HG02623 (cell line): ENCODE results near the gene RGS4.
A peak's percentile ranks its signal among the peaks of the same experiment; 100 is the strongest.
"Not testable (repeated sequence)": the region's sequence is repeated elsewhere in the genome, so short reads cannot be mapped to it uniquely, and the experiment has no call there.

Experiments
- ATAC-seq: cut with Tn5 transposase; IDR thresholded peaks from one replicate; pipeline ENCODE4 v1.9.1; 2021; ENCODE audit warnings: moderate library complexity; ENCODE audit not compliant: unreplicated experiment

RGS4 gene

DNA sequence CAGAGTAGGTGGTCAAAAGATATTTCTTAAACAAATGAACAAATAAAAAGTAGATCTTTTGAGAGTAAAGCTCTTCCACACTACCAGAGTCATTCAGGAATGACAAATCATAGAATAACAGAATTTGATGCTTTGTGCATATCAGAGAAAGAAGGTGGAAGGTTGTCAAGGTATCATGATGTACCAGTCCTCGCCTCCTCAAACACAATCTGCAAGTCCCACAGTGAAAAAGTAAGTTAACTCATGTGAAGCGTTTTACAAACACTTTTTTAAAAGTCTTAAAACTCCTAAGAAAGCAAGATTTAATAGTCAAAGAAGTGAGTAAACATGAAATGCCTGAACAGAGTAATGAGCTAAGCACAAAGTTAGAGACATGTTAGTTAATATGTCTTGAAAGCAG is 2.5 kb upstream of the RGS4 start:
- ATAC-seq, result no peak

DNA sequence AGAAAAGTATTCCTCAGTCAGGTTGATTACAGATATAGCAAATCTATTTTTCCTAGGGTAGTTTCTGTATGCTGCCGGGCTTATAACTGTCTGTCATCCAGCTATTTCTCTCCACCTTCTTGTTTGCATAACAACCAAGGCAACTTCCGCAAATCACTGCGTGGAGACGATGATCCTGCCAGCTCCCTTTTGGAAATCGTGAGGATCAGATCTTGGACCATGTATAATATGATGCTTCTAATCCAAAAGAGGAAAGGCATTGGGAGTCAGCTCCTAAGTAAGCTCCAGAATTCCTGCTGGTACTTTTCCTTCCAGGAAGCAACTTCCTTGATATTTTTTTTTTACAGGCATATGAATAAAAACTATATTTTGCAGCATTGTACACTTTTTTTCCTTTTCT is 445 bp upstream of the RGS4 start:
- no peak for ATAC-seq

DNA sequence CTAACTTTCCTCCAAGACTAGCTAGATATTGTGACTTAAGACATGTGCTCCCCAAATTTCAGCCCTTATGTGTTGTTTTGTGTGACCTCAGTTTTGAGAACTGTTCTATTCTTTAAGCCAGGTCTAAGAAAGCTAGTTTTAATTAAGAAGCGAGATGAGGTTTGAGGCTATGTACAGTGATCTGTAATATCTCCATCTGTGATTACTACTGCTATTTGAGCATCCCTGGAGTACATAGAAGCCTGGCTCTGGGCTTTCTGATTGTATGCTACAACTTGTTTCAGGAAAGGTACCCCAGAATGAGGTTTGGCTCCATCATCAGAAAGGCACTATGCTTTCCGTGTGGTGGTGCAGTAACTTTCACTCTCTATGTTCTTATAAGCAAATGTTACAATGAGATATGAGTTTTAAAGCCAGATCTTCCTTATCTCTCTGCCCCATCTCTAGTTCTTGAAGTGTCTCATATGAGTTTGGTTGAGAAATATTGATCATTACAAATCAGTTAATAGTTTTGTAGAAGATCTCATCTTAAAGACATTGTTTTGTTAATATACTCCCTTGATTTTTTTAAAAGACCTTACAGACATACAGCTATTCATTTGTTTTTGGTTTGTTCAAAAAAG is 605 bp downstream of the RGS4 start:
- ATAC-seq, result no peak

DNA sequence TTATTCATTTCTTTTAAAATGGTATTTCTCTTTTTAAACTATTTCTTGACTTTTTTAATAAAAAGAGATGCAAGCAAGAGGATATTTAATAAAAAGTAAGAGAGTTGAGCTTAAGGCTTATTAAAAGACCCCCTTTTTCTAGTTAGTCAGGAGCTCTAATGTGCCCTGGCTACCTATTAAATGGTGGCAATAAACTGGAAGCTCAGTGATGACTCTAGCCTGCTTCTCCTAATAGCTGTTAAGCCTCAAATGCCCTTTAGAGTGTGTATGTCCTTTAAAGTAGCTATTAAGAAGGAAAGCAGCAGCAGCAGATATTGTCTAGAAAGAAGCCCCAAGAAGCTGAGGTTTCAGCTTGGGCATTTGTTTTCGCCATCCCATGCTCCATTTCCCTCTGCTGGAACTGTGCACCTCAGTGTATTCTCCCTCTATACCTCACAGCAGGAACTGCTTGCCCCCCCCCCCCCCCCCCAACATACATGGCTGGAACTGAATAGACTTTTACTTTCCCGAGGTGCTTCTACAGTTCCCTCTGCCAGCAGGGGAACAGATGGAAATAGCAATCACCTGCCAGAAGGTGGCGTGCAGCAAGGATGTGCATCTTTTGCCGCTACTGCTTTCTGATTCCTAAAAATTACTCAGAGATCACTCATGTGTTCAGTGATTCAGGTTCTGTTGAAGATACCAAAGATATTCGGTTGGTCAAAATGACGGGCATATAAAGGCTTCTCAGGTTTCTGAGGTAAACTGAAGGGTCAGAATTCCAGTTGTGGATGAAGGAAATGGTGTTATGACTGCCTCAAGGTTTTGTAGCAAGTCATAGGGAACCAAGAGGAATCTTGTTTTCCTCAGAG is 2.5 kb downstream of the RGS4 start:
- ATAC-seq, result peak; percentile 73

DNA sequence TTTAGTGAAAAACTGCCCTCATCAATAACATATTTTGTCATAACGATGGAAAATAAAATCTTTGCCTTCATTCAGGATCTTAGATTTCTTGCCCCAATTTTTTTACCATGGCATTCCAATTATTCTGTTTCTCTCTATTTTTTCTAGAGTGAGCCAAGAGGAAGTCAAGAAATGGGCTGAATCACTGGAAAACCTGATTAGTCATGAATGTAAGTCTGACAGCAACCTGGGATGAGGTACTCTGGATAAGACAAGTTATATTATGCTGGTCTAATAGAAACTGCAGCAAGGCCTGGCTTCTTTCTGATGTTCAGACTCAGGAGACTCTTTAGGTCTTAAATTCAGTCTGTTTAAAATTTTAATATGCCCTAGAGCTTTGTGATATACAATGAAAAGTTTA is 3.5 kb downstream of the RGS4 start:
- ATAC-seq, result no peak

DNA sequence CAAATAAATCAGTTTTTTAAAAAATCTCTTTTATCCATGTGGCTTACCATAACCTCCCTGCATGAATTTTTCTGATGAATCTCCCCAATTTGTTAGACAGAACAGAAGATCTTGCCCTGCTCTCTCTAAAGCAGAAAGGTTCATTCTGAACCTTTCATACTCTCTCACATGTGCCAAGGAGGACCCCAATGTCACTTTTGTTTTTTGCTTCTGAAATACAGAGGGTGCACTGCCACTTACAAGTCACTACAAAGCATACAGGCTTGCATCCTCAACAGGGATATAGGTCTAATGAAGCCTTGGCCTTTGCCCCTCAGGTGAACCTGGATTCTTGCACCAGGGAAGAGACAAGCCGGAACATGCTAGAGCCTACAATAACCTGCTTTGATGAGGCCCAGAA is 4.8 kb downstream of the RGS4 start:
- no peak for ATAC-seq

DNA sequence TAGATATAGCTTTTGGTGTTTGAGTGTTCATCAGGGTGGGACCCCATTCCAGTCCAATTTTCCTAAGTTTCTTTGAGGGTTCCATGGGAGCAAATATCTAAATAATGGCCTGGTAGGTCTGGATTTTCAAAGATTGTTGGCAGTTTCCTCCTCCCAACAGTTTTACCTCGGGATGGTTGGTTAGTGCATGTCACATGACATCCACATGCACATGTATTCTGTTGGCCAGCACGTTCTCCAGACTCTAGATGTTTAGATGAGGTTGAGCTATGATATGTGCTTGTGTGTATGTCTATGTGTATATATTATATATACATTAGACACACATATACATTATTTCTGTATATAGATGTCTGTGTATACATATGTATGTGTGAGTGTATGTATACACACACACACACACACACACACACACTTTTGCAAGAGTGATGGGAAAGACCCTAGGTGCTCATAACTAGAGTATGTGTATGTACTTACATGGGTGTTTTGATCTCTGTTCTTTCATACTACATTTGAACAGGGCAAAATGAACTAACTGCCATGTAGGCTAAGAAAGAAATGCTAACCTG is 5.6 kb downstream of the RGS4 start:
- ATAC-seq, result no peak

DNA sequence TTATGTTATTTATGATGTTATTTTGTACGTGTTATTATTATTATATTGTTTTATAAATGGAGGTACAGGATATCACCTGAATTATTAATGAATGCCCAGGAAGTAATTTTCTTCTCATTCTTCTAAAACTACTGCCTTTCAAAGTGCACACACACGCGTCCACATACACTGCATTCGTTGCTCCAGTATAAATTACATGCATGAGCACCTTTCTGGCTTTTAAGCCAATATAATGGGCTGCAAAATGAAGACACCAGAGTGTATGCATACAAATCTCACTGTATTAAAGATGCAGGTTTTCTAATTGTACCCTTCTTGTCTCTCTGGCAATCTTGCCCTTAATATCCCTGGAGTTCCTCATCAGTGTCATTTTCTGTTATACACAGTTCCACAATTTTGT is 6.9 kb downstream of the RGS4 start:
- no peak for ATAC-seq

DNA sequence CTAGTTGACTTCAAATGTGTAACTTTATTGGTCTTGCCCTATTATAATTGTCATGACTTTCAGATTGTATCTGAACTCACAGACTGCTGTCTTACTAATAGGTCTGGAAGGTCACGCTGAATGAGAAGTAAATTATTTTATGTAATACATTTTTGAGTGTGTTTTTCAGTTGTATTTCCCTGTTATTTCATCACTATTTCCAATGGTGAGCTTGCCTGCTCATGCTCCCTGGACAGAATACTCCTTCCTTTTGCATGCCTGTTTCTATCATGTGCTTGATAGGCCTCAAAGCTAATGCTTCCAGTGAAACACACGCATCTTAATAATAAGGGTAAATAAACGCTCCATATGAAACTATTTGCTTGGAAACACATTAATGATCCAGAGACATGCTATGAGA is 7.3 kb downstream of the RGS4 start:
- ATAC-seq, result no peak

DNA sequence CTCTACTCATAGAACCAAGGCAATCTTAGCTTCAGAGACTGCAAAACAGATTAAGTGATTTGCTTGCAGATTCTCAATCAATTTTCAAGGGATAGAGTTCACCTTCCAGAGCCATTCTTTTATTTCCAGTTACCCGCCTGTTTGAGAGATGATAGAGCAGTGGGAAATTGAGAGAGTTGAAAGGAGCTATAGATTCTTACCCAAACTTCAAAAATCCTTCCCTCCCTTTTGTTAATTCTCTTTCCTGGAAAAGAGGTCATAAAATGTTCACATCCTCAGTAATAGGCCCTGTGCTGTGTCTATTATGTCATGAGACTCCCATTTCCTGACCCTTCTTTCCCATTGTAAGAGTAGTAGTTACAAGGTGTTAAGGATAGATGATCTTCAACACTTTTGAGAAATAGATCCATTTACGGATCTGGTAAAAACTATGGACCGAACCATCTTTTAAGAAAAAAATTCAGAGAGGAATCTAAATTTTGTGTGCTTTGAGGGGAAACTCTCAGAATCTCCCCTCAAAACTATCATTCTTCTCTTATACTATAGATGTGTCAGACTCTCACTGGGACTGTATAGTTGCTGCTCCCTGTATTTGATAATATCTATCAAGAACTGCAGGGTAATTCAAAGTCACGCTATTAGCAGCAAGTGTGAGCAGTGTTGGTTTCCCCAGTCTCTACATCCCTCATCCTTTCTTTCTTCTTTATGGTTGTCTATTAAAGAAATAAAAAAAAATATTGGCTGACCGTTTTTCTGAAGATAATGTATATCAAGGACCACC is 8.0 kb downstream of the RGS4 start:
- no peak for ATAC-seq

DNA sequence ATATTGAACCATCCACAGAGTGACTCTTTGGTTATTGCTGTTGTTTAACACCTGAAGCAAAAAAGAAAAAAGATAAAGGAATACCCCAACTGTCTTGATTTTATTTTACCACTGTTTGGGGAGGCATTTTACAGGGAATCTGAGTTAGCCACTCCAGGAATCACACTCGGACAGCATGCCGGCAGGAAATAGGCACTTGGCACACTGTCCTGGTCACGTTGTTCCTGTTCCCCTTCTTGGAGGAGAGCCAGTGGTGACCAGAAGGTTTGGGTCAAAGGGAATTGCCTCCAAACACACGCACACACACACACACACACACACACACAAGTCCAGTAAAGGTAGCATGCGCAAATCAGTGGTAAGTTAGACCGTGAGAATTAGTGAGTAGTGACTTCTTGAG is 13.8 kb downstream of the RGS4 start:
- no peak for ATAC-seq

DNA sequence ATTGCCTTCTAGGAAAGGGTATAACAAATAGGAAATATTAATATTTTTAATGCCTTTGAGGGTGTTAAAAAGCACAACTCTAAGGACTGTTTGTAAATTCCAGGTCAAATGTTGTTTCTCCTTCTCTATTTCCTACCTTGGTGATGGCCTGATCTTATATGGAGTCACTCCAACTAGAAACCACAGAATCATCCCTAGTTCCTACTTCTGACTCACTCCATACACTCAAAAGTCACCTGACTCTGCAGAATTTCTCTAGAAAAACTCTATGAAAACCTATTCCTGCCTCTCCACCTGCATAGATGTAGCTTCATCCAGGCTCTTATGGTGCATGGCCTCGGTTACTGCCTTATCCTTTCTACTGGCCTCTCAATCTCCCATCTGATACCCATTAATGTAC is 14.5 kb downstream of the RGS4 start:
- ATAC-seq, result no peak

DNA sequence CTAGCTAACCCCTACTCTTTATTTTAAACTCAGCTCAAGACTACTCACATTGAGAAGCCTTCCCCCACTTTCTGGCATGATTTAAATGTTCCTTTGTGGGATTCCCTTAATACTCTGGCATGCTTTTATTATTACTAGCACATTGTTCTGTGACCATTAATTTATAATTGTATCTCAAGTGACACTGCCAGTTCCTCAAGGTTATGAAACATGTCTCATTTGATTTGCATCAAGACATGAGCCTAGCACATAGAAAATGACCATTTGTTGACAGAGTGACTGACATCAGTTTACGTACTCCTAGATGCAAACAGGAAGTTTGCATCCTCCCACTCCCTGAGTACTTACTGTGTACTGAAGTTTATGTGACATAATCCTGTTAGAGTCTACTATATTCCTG is 15.2 kb downstream of the RGS4 start:
- ATAC-seq, result no peak

DNA sequence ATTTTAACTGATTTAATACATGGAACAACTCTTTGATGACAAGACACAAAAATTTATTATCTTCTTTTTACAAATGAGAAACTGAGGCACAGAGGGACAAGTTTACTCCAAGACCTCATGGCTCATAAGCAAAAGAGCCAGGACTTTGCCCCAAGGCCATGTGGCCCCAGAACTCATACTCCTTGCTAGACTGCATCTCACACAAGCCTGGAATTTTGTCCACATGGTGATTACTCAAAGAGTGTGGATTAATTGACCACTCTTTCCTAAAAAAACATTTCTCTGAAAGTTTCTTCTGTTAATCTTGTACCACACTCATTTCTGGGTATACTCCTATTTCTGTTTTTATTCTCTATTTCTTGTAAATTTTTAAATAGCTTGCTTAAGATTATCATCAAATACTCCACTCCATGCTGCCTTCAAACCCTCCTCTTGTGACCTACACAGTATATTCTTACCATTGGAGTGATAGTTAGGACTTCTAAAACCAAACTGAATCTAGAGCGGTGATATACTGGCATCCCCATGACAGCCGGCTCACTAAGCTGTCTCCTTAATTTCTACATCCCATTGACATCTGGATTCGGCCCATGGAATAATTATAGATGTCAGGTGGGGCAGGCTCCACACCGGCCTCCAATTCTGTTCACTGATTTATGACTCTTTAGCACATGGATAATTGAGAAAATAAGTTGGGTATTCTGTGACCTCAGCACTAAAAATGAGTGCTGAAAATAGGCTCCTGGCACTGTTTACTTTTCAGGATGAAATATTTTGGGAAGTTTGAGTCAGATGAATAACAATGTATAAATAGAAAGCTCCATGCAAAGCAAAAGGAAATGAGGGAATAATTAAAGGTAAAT is 16.1 kb downstream of the RGS4 start:
- ATAC-seq, result no peak

DNA sequence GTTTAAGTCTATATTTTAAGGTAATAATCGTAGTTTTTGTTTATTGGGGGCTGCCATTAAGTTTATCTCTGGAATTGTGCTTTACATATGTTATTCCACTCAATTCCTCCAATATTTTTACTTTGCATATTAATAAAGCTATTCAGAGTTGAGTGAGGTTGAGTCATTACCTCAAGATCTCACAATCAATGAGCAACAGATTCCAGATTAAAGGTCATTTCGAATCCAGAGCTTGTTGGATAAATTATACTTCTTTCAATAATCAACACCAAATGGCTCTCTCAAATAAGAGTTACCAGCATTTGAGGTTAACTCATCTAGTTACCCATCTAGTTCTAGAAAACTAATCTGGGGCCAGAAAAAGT is 16.7 kb downstream of the RGS4 start:
- ATAC-seq, result no peak

DNA sequence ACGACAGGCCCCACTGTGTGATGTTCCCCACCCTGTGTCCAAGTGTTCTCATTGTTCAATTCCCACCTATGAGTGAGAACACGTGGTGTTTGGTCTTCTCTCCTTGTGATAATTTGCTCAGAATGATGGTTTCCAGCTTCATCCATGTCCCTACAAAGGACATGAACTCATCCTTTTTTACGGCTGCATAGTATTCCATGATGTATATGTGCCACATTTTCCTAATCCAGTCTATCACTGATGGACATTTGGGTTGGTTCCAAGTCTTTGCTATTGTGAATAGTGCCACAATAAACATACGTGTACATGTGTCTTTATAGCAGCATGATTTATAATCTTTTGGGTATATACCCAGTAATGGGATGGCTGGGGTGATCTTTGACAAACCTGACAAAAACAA is 20.0 kb downstream of the RGS4 start:
- ATAC-seq, result not testable (repeated sequence)

DNA sequence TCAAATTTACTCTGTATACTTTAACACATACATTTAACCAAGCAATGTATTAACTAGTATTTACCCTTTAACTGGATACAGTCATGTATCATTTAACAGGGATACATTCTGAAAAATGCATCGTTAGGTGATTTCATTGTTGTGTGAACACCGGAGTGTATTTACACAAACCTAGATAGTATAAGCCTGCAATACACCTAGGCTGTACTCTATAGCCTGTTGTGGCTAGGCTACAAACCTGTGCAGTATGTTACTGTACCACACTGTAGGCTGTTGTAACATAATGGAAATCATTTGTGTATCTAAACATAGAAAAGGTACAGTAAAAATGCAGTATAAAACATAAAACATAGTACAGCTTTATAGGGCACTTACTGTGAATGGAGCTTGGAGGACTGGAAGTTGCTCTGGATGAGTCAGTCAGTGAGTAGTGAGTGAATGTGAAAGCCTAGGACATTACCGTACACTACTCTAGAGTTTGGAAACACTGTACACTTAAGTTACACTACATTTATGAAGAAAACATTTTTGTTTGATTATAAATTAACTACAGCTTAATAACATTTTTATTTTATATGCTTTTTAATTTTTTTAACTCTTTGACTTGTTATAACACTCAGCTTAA is 21.3 kb downstream of the RGS4 start:
- no peak for ATAC-seq

DNA sequence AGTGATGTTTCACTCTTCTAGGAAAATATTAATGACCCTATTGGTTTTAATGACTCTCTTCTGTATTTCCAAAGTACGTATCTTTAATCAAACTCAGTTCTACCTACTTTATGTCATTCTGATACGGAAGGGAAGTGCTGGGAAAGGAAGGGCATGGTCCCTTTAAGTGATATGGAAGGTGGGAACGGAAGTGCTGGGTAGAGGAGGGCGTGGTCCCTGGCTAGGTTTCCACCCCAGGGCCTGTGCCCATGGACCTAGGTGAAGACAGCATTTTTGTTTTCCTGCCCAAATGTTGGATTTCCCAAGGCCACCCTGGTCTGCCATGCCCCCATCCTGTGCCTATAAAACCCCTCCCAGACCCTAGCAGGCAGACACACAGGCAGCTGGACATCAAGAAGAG is 24.0 kb downstream of the RGS4 start:
- ATAC-seq, result no peak

DNA sequence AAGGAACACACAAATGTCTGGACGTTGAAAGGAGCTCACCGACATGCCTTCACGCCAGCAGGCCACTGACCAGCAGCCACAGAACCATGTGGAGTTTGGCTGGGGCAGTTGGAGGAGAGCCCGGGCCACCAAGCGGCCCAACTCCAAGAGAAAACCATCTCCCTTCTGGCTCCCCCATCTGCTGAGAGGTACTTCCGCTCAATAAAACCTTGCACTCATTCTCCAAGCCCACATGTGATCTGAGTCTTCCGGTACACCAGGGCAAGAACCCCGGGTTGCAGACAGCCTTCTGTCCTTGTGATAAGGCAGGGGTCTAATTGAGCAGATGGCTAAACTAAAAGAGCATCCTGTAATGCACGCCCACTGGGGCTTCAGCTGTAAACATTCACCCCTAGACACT is 24.4 kb downstream of the RGS4 start:
- no peak for ATAC-seq

DNA sequence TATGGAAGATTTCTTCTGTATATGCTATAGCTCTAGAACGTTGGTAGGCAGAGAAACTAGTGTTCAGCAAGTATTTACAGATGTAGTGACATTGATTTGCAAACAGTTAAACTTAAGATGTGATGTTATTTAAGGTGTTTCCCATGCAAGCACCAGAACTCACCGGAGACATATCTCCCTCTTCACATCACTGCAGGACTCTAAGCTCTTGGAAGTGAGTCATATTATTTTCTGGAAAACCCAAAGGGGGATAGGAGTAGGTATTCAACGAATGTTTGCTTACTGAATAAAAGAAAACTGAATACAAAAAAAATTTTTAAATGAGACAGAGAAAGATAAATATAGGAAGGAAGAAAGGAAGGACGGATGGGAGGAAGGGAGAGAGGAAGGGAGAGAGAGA is 25.0 kb downstream of the RGS4 start:
- ATAC-seq, result no peak
